ENCODE data around the gene TNIK.

DNA sequence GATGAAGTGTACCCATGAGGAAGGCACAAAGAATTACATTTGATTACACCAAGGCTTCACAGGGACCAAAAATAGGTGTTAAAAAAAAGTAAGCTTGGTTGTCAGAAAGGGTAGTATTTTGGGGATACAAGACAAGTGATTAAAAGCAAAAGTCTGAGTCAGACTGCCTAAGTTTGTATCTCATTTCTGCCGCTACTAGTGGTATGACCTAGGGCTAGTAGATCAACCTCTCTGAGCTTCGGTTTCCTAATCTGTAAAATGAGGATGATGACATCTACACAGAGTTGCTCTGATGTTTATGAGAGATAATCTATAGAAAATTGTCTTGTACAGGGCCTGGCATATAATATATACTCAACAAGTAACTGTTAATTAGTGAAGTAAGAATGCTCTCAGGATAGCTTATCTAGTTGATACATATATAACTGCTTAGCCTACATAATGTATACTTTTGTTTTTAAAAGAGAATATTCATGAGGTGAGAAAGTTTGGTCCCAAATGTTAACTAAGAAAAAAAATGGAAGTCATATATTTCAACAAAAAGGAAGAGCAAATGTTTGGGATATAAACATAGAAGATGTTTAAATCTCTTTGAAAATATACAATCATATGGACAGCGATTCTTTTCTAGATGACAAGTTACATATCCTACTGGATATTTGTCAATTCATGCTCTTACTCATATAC lies 270.7 kb downstream of the TNIK start:
- TF ChIP-seq, protein P1, sequence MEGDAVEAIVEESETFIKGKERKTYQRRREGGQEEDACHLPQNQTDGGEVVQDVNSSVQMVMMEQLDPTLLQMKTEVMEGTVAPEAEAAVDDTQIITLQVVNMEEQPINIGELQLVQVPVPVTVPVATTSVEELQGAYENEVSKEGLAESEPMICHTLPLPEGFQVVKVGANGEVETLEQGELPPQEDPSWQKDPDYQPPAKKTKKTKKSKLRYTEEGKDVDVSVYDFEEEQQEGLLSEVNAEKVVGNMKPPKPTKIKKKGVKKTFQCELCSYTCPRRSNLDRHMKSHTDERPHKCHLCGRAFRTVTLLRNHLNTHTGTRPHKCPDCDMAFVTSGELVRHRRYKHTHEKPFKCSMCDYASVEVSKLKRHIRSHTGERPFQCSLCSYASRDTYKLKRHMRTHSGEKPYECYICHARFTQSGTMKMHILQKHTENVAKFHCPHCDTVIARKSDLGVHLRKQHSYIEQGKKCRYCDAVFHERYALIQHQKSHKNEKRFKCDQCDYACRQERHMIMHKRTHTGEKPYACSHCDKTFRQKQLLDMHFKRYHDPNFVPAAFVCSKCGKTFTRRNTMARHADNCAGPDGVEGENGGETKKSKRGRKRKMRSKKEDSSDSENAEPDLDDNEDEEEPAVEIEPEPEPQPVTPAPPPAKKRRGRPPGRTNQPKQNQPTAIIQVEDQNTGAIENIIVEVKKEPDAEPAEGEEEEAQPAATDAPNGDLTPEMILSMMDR (IDR thresholded peaks at IDR 0.05 in 2 of 3, conservative IDR thresholded peaks at IDR 0.05 in 1 of 3; ENCODE audit: control insufficient read depth in 2 of 3, extremely low read depth in 1 of 3, insufficient read depth in 1 of 3, low read depth in 3 of 3, low read length in 3 of 3): no peak
- TF ChIP-seq, protein P2, sequence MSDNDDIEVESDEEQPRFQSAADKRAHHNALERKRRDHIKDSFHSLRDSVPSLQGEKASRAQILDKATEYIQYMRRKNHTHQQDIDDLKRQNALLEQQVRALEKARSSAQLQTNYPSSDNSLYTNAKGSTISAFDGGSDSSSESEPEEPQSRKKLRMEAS (IDR thresholded peaks at IDR 0.05; ENCODE audit: low read depth, low read length): no peak

All from GM12878 (cell line).